HepG2 (cell line): Measurements from ENCODE around the gene BRAT1. TPM values are rescaled to one million over a fixed set of nuclear protein-coding genes. Genes with fewer than 3 reads are reported as not detected.

Source experiments
- ATAC-seq: fragments of 200-7000 bp; cut with Tn5 transposase; 3 replicates; pipeline ENCODE4 v1.9.1; 2020; ENCODE audit warnings: mild to moderate bottlenecking, moderate library complexity
- BruUV-seq: library from RNA; stranded (reverse); fragments of 400-500 nt; replicated peaks from 2 replicates; lab custom pipeline; 2021; lab: Mats Ljungman, UMichigan
- CTCF ChIA-PET: fragments of 300-600 bp; formaldehyde crosslinking; extraction: SDS; loops from one replicate; lab custom pipeline; 2021; ENCODE audit warnings: low total read pairs, inconsistent platforms, low intra/inter-chr PET ratio; lab: Yijun Ruan, JAX
- POLR2A ChIA-PET: fragments of 350-600 bp; sonication (Branson Sonifier 250); formaldehyde crosslinking; loops from one replicate; lab custom pipeline; 2020; ENCODE audit warnings: antibody characterized with exemption, inconsistent platforms; lab: Yijun Ruan, JAX
- DNase-seq: peaks from one replicate; pipeline ENCODE4 v3.0.0-alpha.2; 2015; ENCODE audit warnings: low spot score
- FAIRE-seq: peaks from 3 replicates; lab custom pipeline; 2011; peaks lifted over from hg19 to GRCh38; lab: Jason Lieb, UNC
- H2AFZ ChIP-seq: one replicate; pipeline ENCODE4 v1.6.1; 2011; ENCODE audit warnings: low read length, inconsistent platforms
- H3K27ac ChIP-seq: fragments of 300-600 bp; 3 replicates; pipeline ENCODE4 v1.8.0; 2011; ENCODE audit warnings: mixed run types, mild to moderate bottlenecking, mixed read lengths, low read length, inconsistent platforms; ENCODE audit not compliant: insufficient read depth; ENCODE audit errors: extremely low read length
- H3K27me3 ChIP-seq, 2 experiments: fragments of 200-600 bp in 1 of 2; 2 replicates in 1 of 2; 3 replicates in 1 of 2; pipeline versions ENCODE4 v1.6.0 to v1.8.0; 2011; ENCODE audit warnings: low read length in 2 of 2, mild to moderate bottlenecking in 2 of 2, moderate library complexity in 2 of 2, inconsistent platforms in 1 of 2; ENCODE audit not compliant: insufficient read depth in 2 of 2, control insufficient read depth in 1 of 2
- H3K36me3 ChIP-seq, 2 experiments: fragments of 200-600 bp in 1 of 2; replicated peaks in 1 of 2; 2 replicates in 1 of 2; 3 replicates in 1 of 2; pipeline versions ENCODE4 v1.5.1 to v1.8.0; 2011; ENCODE audit warnings: low read length in 2 of 2, inconsistent platforms in 1 of 2; ENCODE audit not compliant: insufficient read depth in 2 of 2, control insufficient read depth in 1 of 2
- H3K4me1 ChIP-seq: 2 replicates; pipeline ENCODE4 v1.5.1; 2012; ENCODE audit warnings: low read length, inconsistent platforms; ENCODE audit not compliant: insufficient read depth
- H3K4me2 ChIP-seq: 2 replicates; pipeline ENCODE4 v1.6.0; 2011; ENCODE audit warnings: low read depth, low read length, inconsistent platforms
- H3K4me3 ChIP-seq, 3 experiments: fragments of 200-600 bp in 1 of 3; sonication (generic), shearing (Covaris generic) in 1 of 3; replicated peaks in 1 of 3; 2 replicates each; pipeline ENCODE4 v1.5.1; 2011 to 2016; ENCODE audit warnings: low read length in 3 of 3, inconsistent platforms in 2 of 3, low read depth in 2 of 3, mild to moderate bottlenecking in 2 of 3, control low read depth in 1 of 3, mixed read lengths in 1 of 3; ENCODE audit not compliant: insufficient read depth in 1 of 3
- H3K79me2 ChIP-seq: one replicate; pipeline ENCODE4 v1.6.1; 2011; ENCODE audit warnings: low read length, inconsistent platforms; ENCODE audit not compliant: insufficient read depth
- H3K9ac ChIP-seq: 2 replicates; pipeline ENCODE4 v1.6.0; 2011; ENCODE audit warnings: mild to moderate bottlenecking, low read depth, low read length, inconsistent platforms; ENCODE audit not compliant: insufficient read depth
- H3K9me3 ChIP-seq: 2 replicates; pipeline ENCODE4 v1.5.1; 2012; ENCODE audit warnings: mild to moderate bottlenecking, low read length
- H4K20me1 ChIP-seq: 2 replicates; pipeline ENCODE4 v1.6.0; 2011; ENCODE audit warnings: inconsistent platforms, mild to moderate bottlenecking, low read length, moderate library complexity; ENCODE audit not compliant: insufficient read depth
- ATM ChIP-seq: fragments of 450-650 bp; IDR thresholded peaks from 2 replicates; pipeline ENCODE4 v1.7.1; 2017; ENCODE audit warnings: mild to moderate bottlenecking, borderline replicate concordance
- CBFB ChIP-seq: sonication (generic); formaldehyde crosslinking; IDR thresholded peaks from 2 replicates; pipeline ENCODE4 v1.4.0; 2020; ENCODE audit warnings: missing genetic modification reagents
- DNMT3B ChIP-seq: conservative IDR thresholded peaks from 2 replicates; pipeline ENCODE4 v1.6.1; 2016; ENCODE audit warnings: missing biosample characterization, control low read depth
- HNF4A ChIP-seq: sonication (generic); formaldehyde crosslinking; IDR thresholded peaks from 2 replicates; pipeline ENCODE4 v1.4.0; 2020; ENCODE audit warnings: missing genetic modification reagents
- JUNB ChIP-seq: sonication (generic); formaldehyde crosslinking; IDR thresholded peaks from 2 replicates; pipeline ENCODE4 v1.8.0; 2022; ENCODE audit warnings: missing genetic modification reagents, mild to moderate bottlenecking, borderline replicate concordance
- KLF6 ChIP-seq: IDR thresholded peaks from 2 replicates; pipeline ENCODE4 v1.8.0; 2016; ENCODE audit warnings: missing biosample characterization, missing genetic modification reagents
- MXD3 ChIP-seq: IDR thresholded peaks from 2 replicates; pipeline ENCODE4 v1.6.1; 2016; ENCODE audit warnings: mild to moderate bottlenecking, missing biosample characterization, missing genetic modification reagents
- NFYB ChIP-seq: sonication (generic); formaldehyde crosslinking; IDR thresholded peaks from 2 replicates; pipeline ENCODE4 v1.4.0; 2020; ENCODE audit warnings: missing genetic modification reagents
- TCF7L2 ChIP-seq: IDR thresholded peaks from 2 replicates; pipeline ENCODE4 v1.6.1; 2011; ENCODE audit warnings: mild to moderate bottlenecking, low read depth, low read length, moderate library complexity
- XRCC5 ChIP-seq: fragments of 200-400 bp; formaldehyde crosslinking; optimal IDR thresholded peaks from 2 replicates; pipeline ENCODE3; 2017; ENCODE audit warnings: mild to moderate bottlenecking, low read length
- ZBTB1 ChIP-seq: sonication (generic); formaldehyde crosslinking; IDR thresholded peaks from 2 replicates; pipeline ENCODE4 v1.4.0; 2020; ENCODE audit warnings: missing genetic modification reagents, borderline replicate concordance
- ZBTB37 ChIP-seq: sonication (generic); formaldehyde crosslinking; IDR thresholded peaks from 2 replicates; pipeline ENCODE4 v1.4.0; 2020; ENCODE audit warnings: mild to moderate bottlenecking, missing genetic modification reagents
- ZBTB42 ChIP-seq: sonication (generic); formaldehyde crosslinking; IDR thresholded peaks from 2 replicates; pipeline ENCODE4 v1.5.0; 2020; ENCODE audit warnings: mild to moderate bottlenecking, missing genetic modification reagents
- ZBTB43 ChIP-seq: sonication (generic); formaldehyde crosslinking; conservative IDR thresholded peaks from 2 replicates; pipeline ENCODE4 v1.4.0; 2020; ENCODE audit warnings: missing genetic modification reagents
- ZNF256 ChIP-seq: sonication (generic); formaldehyde crosslinking; conservative IDR thresholded peaks from 2 replicates; pipeline ENCODE4 v1.4.0; 2020; ENCODE audit warnings: missing genetic modification reagents
- ZNF34 ChIP-seq: sonication (generic); formaldehyde crosslinking; IDR thresholded peaks from 2 replicates; pipeline ENCODE4 v1.4.0; 2020; ENCODE audit warnings: mild to moderate bottlenecking, missing genetic modification reagents, borderline replicate concordance
- ZNF362 ChIP-seq: sonication (generic); formaldehyde crosslinking; IDR thresholded peaks from 2 replicates; pipeline ENCODE4 v1.4.0; 2020; ENCODE audit warnings: missing genetic modification reagents, mild to moderate bottlenecking, borderline replicate concordance
- ZNF44 ChIP-seq: sonication (generic); formaldehyde crosslinking; IDR thresholded peaks from 2 replicates; pipeline ENCODE4 v1.5.1; 2020; ENCODE audit warnings: mild to moderate bottlenecking, missing genetic modification reagents
- ZNF460 ChIP-seq: sonication (generic); formaldehyde crosslinking; IDR thresholded peaks from 2 replicates; pipeline ENCODE4 v1.5.1; 2020; ENCODE audit warnings: missing genetic modification reagents, mild to moderate bottlenecking, borderline replicate concordance
- ZNF564 ChIP-seq: sonication (generic); formaldehyde crosslinking; IDR thresholded peaks from 2 replicates; pipeline ENCODE4 v1.8.1; 2023; ENCODE audit warnings: mild to moderate bottlenecking, missing genetic modification reagents
- ZNF720 ChIP-seq: sonication (generic); formaldehyde crosslinking; IDR thresholded peaks from 2 replicates; pipeline ENCODE4 v1.4.0; 2020; ENCODE audit warnings: missing genetic modification reagents
- WGBS: methylation state at CpG from one replicate; pipeline ENCODE4 v1.1.6; 2017; ENCODE audit warnings: low lambda C conversion rate; 5-methylcytosine and 5-hydroxymethylcytosine counted together
- in situ Hi-C: cut with HindIII; loops from 2 replicates; pipeline ENCODE4 v1.10.0; 2017; ENCODE audit warnings: low pct_unique_long_range_greater_than_20kb; ENCODE audit not compliant: extremely low pct_ligation_motif_present
- intact Hi-C: fragments of 100-400 bp; cut with micrococcal nuclease; formaldehyde crosslinking; loops from one replicate; pipeline ENCODE4 v1.10.0; 2022; ENCODE audit not compliant: unreplicated experiment
- polyA plus RNA-seq, 8 experiments: library from polyadenylated mRNA; depleted of rRNA in 3 of 8; stranded (reverse) in 7 of 8; unstranded in 1 of 8; fragments of >200 nt; fragmentation: Illumina TruSeq in 4 of 8; extraction: Trizol in 4 of 8; gene quantifications; 2 replicates each; pipeline versions ENCODE4 v1.2.1 to v1.2.3, GENCODE V29; 2011 to 2016; ENCODE audit warnings: low read depth in 4 of 8, missing spikeins in 1 of 8, mixed read lengths in 1 of 8; ENCODE audit not compliant: insufficient read depth in 1 of 8
- total RNA-seq, 5 experiments: library from RNA; depleted of rRNA; stranded (reverse); fragments of >200 nt; fragmentation: Illumina TruSeq; extraction: Trizol; gene quantifications; 2 replicates each; pipeline ENCODE4 v1.2.3, GENCODE V29; 2016; ENCODE audit warnings: low read depth in 1 of 5

The BRAT1 gene
- total and polyA plus RNA-seq, 2 of the 13 experiments (the other 11 are each of a cell fraction or from before 2014, with no cell fraction given) = 10.2 to 20.3 TPM

GRCh38 chr7:2498708-2499107 is 56.6 kb downstream of the BRAT1 start (continued):
- TF ChIP-seq ZNF44 (no peak), ZNF256 (CRISPR knock-in tag) (no peak), ZNF460 (CRISPR knock-in tag) (no peak), ZBTB1 (CRISPR knock-in tag) (no peak)
- TF ChIP-seq, all 625 proteins: peak for 0

GRCh38 chr7:2497500-2498336 is 57.6 kb downstream of the BRAT1 start:
- BruUV-seq = no TSS peak
- no peak overlapping the region for H3K4me2 ChIP-seq
- no peak overlapping the region for H3K27ac ChIP-seq
- H3K36me3 ChIP-seq = no peaks in the 10 kb centered on the region
- H3K9ac ChIP-seq = no peak overlapping the region
- no peaks in the 10 kb centered on the region for H4K20me1 ChIP-seq
- ATAC-seq = no peak
- H3K9me3 ChIP-seq = no peaks in the 10 kb centered on the region
- 10% methylated on average over 6 of the region's 25 CpGs for WGBS
- FAIRE-seq = no peak
- POLR2A ChIA-PET = no interaction called here
- no peak for DNase-seq
- no peaks in the 10 kb centered on the region for H3K79me2 ChIP-seq
- no peaks in the 10 kb centered on the region for H3K4me1 ChIP-seq
- in situ Hi-C loops (no loop called here), intact Hi-C loops (no loop called here)
- H2AFZ ChIP-seq = no peak overlapping the region
- H3K27me3 ChIP-seq = peaks cover 21 to 71% of the 10 kb centered on the region in 2 experiments
- CTCF ChIA-PET = no interaction called here
- H3K4me3 ChIP-seq = no peak overlapping the region
- no peak for TF ChIP-seq JUNB (CRISPR knock-in tag)
- no peak for TF ChIP-seq ZNF564
- TF ChIP-seq ATM = no peak
- no peak for TF ChIP-seq TCF7L2
- no peak for TF ChIP-seq KLF6 (CRISPR knock-in tag)
- no peak for TF ChIP-seq ZBTB42
- no peak for TF ChIP-seq XRCC5
- no peak for TF ChIP-seq ZBTB37
- no peak for TF ChIP-seq ZNF720 (CRISPR knock-in tag)
- TF ChIP-seq NFYB (CRISPR knock-in tag) = no peak
- no peak for TF ChIP-seq ZNF362 (CRISPR knock-in tag)
- TF ChIP-seq ZNF34 (CRISPR knock-in tag) = no peak
- no peak for TF ChIP-seq DNMT3B
- TF ChIP-seq CBFB (CRISPR knock-in tag) = no peak
- no peak for TF ChIP-seq MXD3 (CRISPR knock-in tag)
- no peak for TF ChIP-seq HNF4A (CRISPR knock-in tag)
- no peak for TF ChIP-seq ZBTB43
